Astrocyte (in vitro differentiated cells and primary cell): ENCODE data around the gene DNAJC27. TPM values are rescaled to one million over a fixed set of nuclear protein-coding genes. Genes with fewer than 3 reads are reported as not detected.
A peak's percentile ranks its signal among the peaks of the same experiment; 100 is the strongest.

Experiments used
- DNase-seq: peaks from one replicate; pipeline ENCODE4 v3.0.0-alpha.2; 2010; ENCODE audit warnings: low read depth
- FAIRE-seq: peaks from 2 replicates; lab custom pipeline; 2011; peaks lifted over from hg19 to GRCh38; lab: Jason Lieb, UNC
- H2AFZ ChIP-seq: 2 replicates; pipeline ENCODE4 v1.6.0; 2012; ENCODE audit warnings: low read depth, low read length, inconsistent platforms
- H3K27ac ChIP-seq: 2 replicates; pipeline ENCODE4 v1.5.1; 2011; ENCODE audit warnings: low read depth, low read length, inconsistent platforms
- H3K27me3 ChIP-seq: 2 replicates; pipeline ENCODE4 v1.6.0; 2011; ENCODE audit warnings: low read length, inconsistent platforms; ENCODE audit not compliant: insufficient read depth
- H3K36me3 ChIP-seq: 2 replicates; pipeline ENCODE4 v1.5.1; 2011; ENCODE audit warnings: low read length, inconsistent platforms; ENCODE audit not compliant: insufficient read depth
- H3K4me1 ChIP-seq: 2 replicates; pipeline ENCODE4 v1.5.1; 2011; ENCODE audit warnings: low read length, inconsistent platforms; ENCODE audit not compliant: insufficient read depth
- H3K4me2 ChIP-seq: 2 replicates; pipeline ENCODE4 v1.6.0; 2012; ENCODE audit warnings: low read length, inconsistent platforms
- H3K4me3 ChIP-seq: 2 replicates; pipeline ENCODE4 v1.5.1; 2011; ENCODE audit warnings: low read depth, mild to moderate bottlenecking, low read length, inconsistent platforms; ENCODE audit not compliant: insufficient read depth
- H3K79me2 ChIP-seq: 2 replicates; pipeline ENCODE4 v1.6.0; 2012; ENCODE audit warnings: mild to moderate bottlenecking, low read length, inconsistent platforms; ENCODE audit not compliant: insufficient read depth
- H3K9ac ChIP-seq: 2 replicates; pipeline ENCODE4 v1.6.0; 2012; ENCODE audit warnings: mild to moderate bottlenecking, low read length, inconsistent platforms
- H3K9me3 ChIP-seq: 2 replicates; pipeline ENCODE4 v1.5.1; 2012; ENCODE audit warnings: low read depth, mild to moderate bottlenecking, low read length, inconsistent platforms; ENCODE audit not compliant: insufficient read depth
- H4K20me1 ChIP-seq: 2 replicates; pipeline ENCODE4 v1.6.0; 2012; ENCODE audit warnings: low read length, inconsistent platforms; ENCODE audit not compliant: insufficient read depth
- H3K27ac Mint-ChIP-seq: one replicate; pipeline ENCODE4 v1.8.0; 2021; ENCODE audit warnings: mild to moderate bottlenecking, mixed read lengths; ENCODE audit not compliant: unreplicated experiment
- H3K27me3 Mint-ChIP-seq: one replicate; pipeline ENCODE4 v1.8.0; 2021; ENCODE audit warnings: low read depth, mixed read lengths; ENCODE audit not compliant: unreplicated experiment
- H3K36me3 Mint-ChIP-seq: one replicate; pipeline ENCODE4 v1.8.0; 2021; ENCODE audit warnings: low read depth, mixed read lengths; ENCODE audit not compliant: unreplicated experiment
- H3K4me1 Mint-ChIP-seq: one replicate; pipeline ENCODE4 v1.8.0; 2021; ENCODE audit warnings: low read depth, mixed read lengths; ENCODE audit not compliant: unreplicated experiment
- H3K4me3 Mint-ChIP-seq: one replicate; pipeline ENCODE4 v1.8.0; 2021; ENCODE audit warnings: mild to moderate bottlenecking, moderate library complexity, mixed read lengths; ENCODE audit not compliant: unreplicated experiment
- H3K9me3 Mint-ChIP-seq: one replicate; pipeline ENCODE4 v1.8.0; 2021; ENCODE audit warnings: mild to moderate bottlenecking, mixed read lengths; ENCODE audit not compliant: unreplicated experiment
- CTCF ChIP-seq: IDR thresholded peaks from 2 replicates; pipeline ENCODE4 v1.5.1; 2011; ENCODE audit warnings: low read depth, mild to moderate bottlenecking, inconsistent platforms, low read length, moderate library complexity; ENCODE audit not compliant: insufficient read depth
- EZH2 ChIP-seq: IDR thresholded peaks from 2 replicates; pipeline ENCODE4 v1.6.1; 2012; ENCODE audit warnings: mild to moderate bottlenecking, low read length, inconsistent platforms; ENCODE audit not compliant: insufficient read depth
- total RNA-seq: library from RNA; stranded (reverse); gene quantifications from 2 replicates; pipeline ENCODE4 v1.2.1, GENCODE V29; 2021

The DNAJC27 gene
- total RNA-seq, 1 donor from 2014 or later: 3.5 TPM

GRCh38 chr2:24926220-24926601, 45.5 kb downstream of the DNAJC27 start:
- Histone ChIP-seq H3K36me3 (no peaks in the 10 kb centered on the region), H3K9ac (no peak overlapping the region), H3K27me3 (no peaks in the 10 kb centered on the region), H2AFZ (no peak overlapping the region), H3K79me2 (no peaks in the 10 kb centered on the region), H3K9me3 (no peaks in the 10 kb centered on the region), H3K4me1 (peaks cover 8% of the 10 kb centered on the region), H3K27ac (no peak overlapping the region), H3K4me3 (no peak overlapping the region), H4K20me1 (no peaks in the 10 kb centered on the region), H3K4me2 (peak overlapping the region; percentile 37)
- TF ChIP-seq EZH2: no peak
- TF ChIP-seq CTCF: no peak
- Mint-ChIP-seq H3K4me3 (no peak overlapping the region), H3K27me3 (peaks cover 12% of the 10 kb centered on the region), H3K9me3 (no peaks in the 10 kb centered on the region), H3K27ac (no peak overlapping the region), H3K4me1 (peaks cover 7% of the 10 kb centered on the region), H3K36me3 (no peaks in the 10 kb centered on the region)
- FAIRE-seq: no peak
- no peak for DNase-seq

- Histone ChIP-seq H2AFZ (no peak overlapping the region), H3K4me1 (peaks cover 5% of the 10 kb centered on the region), H3K4me2 (no peak overlapping the region), H3K27me3 (no peaks in the 10 kb centered on the region), H3K9ac (no peak overlapping the region), H3K27ac (no peak overlapping the region), H3K4me3 (no peak overlapping the region), H3K79me2 (no peaks in the 10 kb centered on the region), H4K20me1 (no peaks in the 10 kb centered on the region), H3K9me3 (no peaks in the 10 kb centered on the region), H3K36me3 (no peaks in the 10 kb centered on the region)
- peaks cover 3% of the 10 kb centered on the region for H3K4me1 Mint-ChIP-seq
- no peak for DNase-seq
- peaks cover 14% of the 10 kb centered on the region for H3K27me3 Mint-ChIP-seq
- H3K9me3 Mint-ChIP-seq: no peaks in the 10 kb centered on the region
- no peak overlapping the region for H3K4me3 Mint-ChIP-seq
- no peak overlapping the region for H3K27ac Mint-ChIP-seq
- TF ChIP-seq EZH2 (no peak), CTCF (no peak)
- H3K36me3 Mint-ChIP-seq: no peaks in the 10 kb centered on the region
- FAIRE-seq: no peak
Measured at GRCh38 chr2:24925815-24926214, 45.9 kb downstream of the DNAJC27 start.

GRCh38 chr2:24924732-24925131, 47.0 kb downstream of the DNAJC27 start:
- Histone ChIP-seq H4K20me1 (no peaks in the 10 kb centered on the region), H3K79me2 (no peaks in the 10 kb centered on the region), H3K27me3 (no peaks in the 10 kb centered on the region), H3K9me3 (no peaks in the 10 kb centered on the region), H3K27ac (no peak overlapping the region), H2AFZ (no peak overlapping the region), H3K4me3 (no peak overlapping the region), H3K36me3 (no peaks in the 10 kb centered on the region), H3K4me1 (peaks cover 4% of the 10 kb centered on the region), H3K9ac (no peak overlapping the region), H3K4me2 (no peak overlapping the region)
- no peak overlapping the region for H3K27ac Mint-ChIP-seq
- TF ChIP-seq EZH2: no peak
- no peak for TF ChIP-seq CTCF
- no peaks in the 10 kb centered on the region for H3K36me3 Mint-ChIP-seq
- FAIRE-seq (no peak), DNase-seq (no peak)
- no peaks in the 10 kb centered on the region for H3K4me1 Mint-ChIP-seq
- no peak overlapping the region for H3K4me3 Mint-ChIP-seq
- H3K27me3 Mint-ChIP-seq: peaks cover 16% of the 10 kb centered on the region
- no peaks in the 10 kb centered on the region for H3K9me3 Mint-ChIP-seq
